B cell (primary cell): ENCODE results near the gene L3MBTL4.

Experiments
- CTCF ChIP-seq: fragments of 200-600 bp; IDR thresholded peaks from one replicate; pipeline ENCODE4 v1.8.0; 2022; ENCODE audit warnings: antibody characterized with exemption, mild to moderate bottlenecking
- EZH2 ChIP-seq: IDR thresholded peaks from 2 replicates; pipeline ENCODE4 v1.6.1; 2012; ENCODE audit warnings: borderline replicate concordance, low read depth, mild to moderate bottlenecking, moderate library complexity, low read length; ENCODE audit not compliant: insufficient read depth, poor library complexity, severe bottlenecking

- TF ChIP-seq EZH2 (no peak), CTCF (no peak)
Measured at GRCh38 chr18:6444466-6445228, 29.9 kb upstream of the L3MBTL4 start.
